Measurements from ENCODE around the gene LRRC9. TPM values are rescaled to one million over a fixed set of nuclear protein-coding genes. Genes with fewer than 3 reads are reported as not detected.

The LRRC9 gene
- total RNA-seq = not detected

- TF ChIP-seq, protein P1, sequence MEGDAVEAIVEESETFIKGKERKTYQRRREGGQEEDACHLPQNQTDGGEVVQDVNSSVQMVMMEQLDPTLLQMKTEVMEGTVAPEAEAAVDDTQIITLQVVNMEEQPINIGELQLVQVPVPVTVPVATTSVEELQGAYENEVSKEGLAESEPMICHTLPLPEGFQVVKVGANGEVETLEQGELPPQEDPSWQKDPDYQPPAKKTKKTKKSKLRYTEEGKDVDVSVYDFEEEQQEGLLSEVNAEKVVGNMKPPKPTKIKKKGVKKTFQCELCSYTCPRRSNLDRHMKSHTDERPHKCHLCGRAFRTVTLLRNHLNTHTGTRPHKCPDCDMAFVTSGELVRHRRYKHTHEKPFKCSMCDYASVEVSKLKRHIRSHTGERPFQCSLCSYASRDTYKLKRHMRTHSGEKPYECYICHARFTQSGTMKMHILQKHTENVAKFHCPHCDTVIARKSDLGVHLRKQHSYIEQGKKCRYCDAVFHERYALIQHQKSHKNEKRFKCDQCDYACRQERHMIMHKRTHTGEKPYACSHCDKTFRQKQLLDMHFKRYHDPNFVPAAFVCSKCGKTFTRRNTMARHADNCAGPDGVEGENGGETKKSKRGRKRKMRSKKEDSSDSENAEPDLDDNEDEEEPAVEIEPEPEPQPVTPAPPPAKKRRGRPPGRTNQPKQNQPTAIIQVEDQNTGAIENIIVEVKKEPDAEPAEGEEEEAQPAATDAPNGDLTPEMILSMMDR (IDR thresholded peaks at IDR 0.05) = no peak
- peak within 1 kb of the TSS; percentile 36 for H3K27ac Mint-ChIP-seq
- POLR2A ChIA-PET = no interaction called here
- no peaks in the 10 kb centered on the region for H3K9me3 Mint-ChIP-seq
- peak within 1 kb of the TSS; percentile 73 for H3K4me3 Mint-ChIP-seq
- H3K36me3 Mint-ChIP-seq (ENCODE audit: low read depth) = no peaks in the 10 kb centered on the region
- ATAC-seq (peak; percentile 45), DNase-seq (peak; percentile 31)
- peaks cover 25% of the 10 kb centered on the region for H3K27me3 Mint-ChIP-seq
- intact Hi-C loops (cut with micrococcal nuclease) = no loop called here
- CTCF ChIA-PET = no interaction called here
- peaks cover 8% of the 10 kb centered on the region for H3K4me1 Mint-ChIP-seq (ENCODE audit: low read depth)
Observed at GRCh38 chr14:59919570-59920377, at the start of gene LRRC9. TSS of gene LRRC9 (plus strand) at chr14:59920144.

DNA sequence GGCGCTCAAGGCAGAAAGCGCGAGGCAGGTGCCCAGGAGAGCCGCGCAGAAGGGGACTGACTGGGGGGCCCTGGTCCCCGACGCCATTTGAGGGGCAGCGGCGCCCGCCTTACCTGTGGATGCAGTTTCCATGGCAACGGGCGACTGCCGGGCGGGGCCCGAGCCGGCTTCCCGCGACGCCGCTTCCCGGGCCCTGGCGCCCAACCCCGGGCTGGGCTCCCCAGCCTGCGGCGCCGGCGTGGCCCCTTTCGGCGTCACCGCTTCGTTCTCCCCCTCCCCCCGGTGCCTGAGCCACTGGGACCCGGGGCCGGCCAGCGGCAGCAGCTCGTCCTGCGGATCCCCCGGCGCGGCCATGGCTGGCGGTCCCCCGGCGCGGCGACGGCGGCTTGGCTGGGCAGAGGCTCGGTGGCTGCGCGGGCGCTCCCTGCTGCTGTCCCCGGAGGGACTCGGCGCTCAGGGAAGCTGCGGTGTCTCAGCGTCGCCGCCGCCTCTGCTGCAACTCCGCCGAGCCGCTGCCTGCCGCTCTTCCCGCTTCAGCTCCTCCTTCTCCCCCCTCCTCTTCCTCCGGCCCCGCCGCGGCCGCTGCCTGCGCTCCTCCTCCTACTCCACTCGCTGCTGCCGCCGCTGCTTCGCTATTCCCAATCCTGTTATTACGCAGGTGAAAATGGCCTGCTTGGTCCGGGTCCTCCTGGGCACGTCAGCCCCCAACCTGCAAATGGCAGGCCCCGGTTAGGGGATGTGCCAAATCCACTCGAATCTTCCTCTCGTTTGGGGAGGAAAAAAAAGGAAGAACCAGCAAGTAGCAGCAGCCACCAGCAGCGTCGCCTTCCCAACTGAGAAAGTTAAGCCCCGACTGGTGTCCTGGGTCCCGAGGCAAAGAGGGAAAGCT lies 49.4 kb upstream of the LRRC9 start, which contains the start of gene RTN1:
Gene RTN1, minus strand, starts transcription at position 500 of the 889 bp plus-strand sequence. Its CDS starts 146 bp downstream, at position 354.
- Mint-ChIP-seq H3K9me3 (no peaks in the 10 kb centered on the region), H3K27me3 (peaks cover 43% of the 10 kb centered on the region), H3K4me1 (ENCODE audit: low read depth) (peaks cover 4% of the 10 kb centered on the region), H3K36me3 (ENCODE audit: low read depth) (no peaks in the 10 kb centered on the region), H3K27ac (no peak within 1 kb of the TSS), H3K4me3 (peak within 1 kb of the TSS; percentile 72)
- TF ChIP-seq, protein P1 (IDR thresholded peaks at IDR 0.05) = no peak
- ChIA-PET CTCF (interaction anchor here (0.9 to 1.1 kb wide), 2 partner anchors 17 to 94 kb away, joined by 3 read pairs; no protein-coding TSS in a partner anchor), POLR2A (no interaction called here)
- ATAC-seq (peak; percentile 65), DNase-seq (peak; percentile 36)
- intact Hi-C loops (cut with micrococcal nuclease) = no loop called here

GRCh38 chr14:59871166-59871495 lies 48.8 kb upstream of the LRRC9 start:
- TF ChIP-seq, protein P1 (IDR thresholded peaks at IDR 0.05) = no peak
- Mint-ChIP-seq H3K4me3 (peak overlapping the region; percentile 72), H3K9me3 (no peaks in the 10 kb centered on the region), H3K4me1 (ENCODE audit: low read depth) (peaks cover 4% of the 10 kb centered on the region), H3K36me3 (ENCODE audit: low read depth) (no peaks in the 10 kb centered on the region), H3K27me3 (peaks cover 40% of the 10 kb centered on the region), H3K27ac (no peak overlapping the region)
- ChIA-PET CTCF (interaction anchor here (0.9 to 1.1 kb wide), 2 partner anchors 17 to 94 kb away, joined by 3 read pairs; no protein-coding TSS in a partner anchor), POLR2A (no interaction called here)
- ATAC-seq (no peak), DNase-seq (no peak)
- intact Hi-C loops (cut with micrococcal nuclease) = no loop called here

DNA sequence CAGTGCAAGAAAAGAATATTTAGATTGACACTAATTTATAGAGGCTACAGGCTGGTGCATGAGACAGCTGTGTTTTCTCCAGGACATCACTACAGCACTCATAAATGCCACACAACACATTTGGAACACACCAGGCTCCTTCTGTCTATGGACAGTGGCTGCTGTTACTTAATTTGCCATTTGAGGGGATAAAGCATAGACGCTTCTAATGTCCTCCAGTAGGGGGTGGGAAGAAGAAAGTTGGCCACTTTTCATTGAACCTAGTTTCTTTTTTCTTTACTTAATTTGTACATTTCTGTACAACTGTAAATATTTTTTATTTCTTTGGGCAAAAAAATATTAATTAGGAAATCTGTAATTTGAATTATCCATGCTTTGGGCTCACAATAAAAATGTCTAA lies 37.0 kb upstream of the LRRC9 start:
- Mint-ChIP-seq H3K9me3 (no peaks in the 10 kb centered on the region), H3K27ac (no peak overlapping the region), H3K4me1 (ENCODE audit: low read depth) (no peaks in the 10 kb centered on the region), H3K27me3 (peaks cover 14% of the 10 kb centered on the region), H3K36me3 (ENCODE audit: low read depth) (no peaks in the 10 kb centered on the region), H3K4me3 (no peak overlapping the region)
- TF ChIP-seq, protein P1 (IDR thresholded peaks at IDR 0.05) = peak; percentile 45
- ChIA-PET CTCF (interaction anchor here (1.2 to 1.4 kb wide), 2 partner anchors 10 to 302 kb away, joined by 4 read pairs; no protein-coding TSS in a partner anchor), POLR2A (no interaction called here)
- intact Hi-C loops (cut with micrococcal nuclease) = no loop called here
- ATAC-seq (no peak), DNase-seq (no peak)

Measured in activated CD8-positive, alpha-beta T cell treated with anti-CD3 and anti-CD28 coated beads for 36 hours (primary cell).